Smooth muscle cell (in vitro differentiated cells): ENCODE measurements around the gene HAND2. TPM values are rescaled to one million over a fixed set of nuclear protein-coding genes. Genes with fewer than 3 reads are reported as not detected.

Experiments used
- DNase-seq: peaks from one replicate; lab custom pipeline; 2025; ENCODE audit not compliant: unreplicated experiment; lab: John Stamatoyannopoulos, UW
- H2AFZ ChIP-seq: fragments of 200-600 bp; sonication (generic); 2 replicates; pipeline ENCODE4 v1.6.0; 2016; ENCODE audit warnings: antibody characterized with exemption, low read depth, mild to moderate bottlenecking
- H3F3A ChIP-seq: fragments of 200-600 bp; sonication (generic); 2 replicates; pipeline ENCODE4 v1.6.0; 2017; ENCODE audit warnings: antibody characterized with exemption, low read depth
- H3K27ac ChIP-seq: fragments of 200-600 bp; sonication (generic); 2 replicates; pipeline ENCODE4 v1.5.1; 2016; ENCODE audit warnings: low read depth, mild to moderate bottlenecking
- H3K27me3 ChIP-seq: fragments of 200-600 bp; sonication (generic); 2 replicates; pipeline ENCODE4 v1.6.1; 2016; ENCODE audit warnings: low read depth, mild to moderate bottlenecking
- H3K36me3 ChIP-seq: fragments of 200-600 bp; sonication (generic); 2 replicates; pipeline ENCODE4 v1.5.1; 2016; ENCODE audit warnings: low read depth
- H3K4me1 ChIP-seq: fragments of 200-600 bp; sonication (generic); 2 replicates; pipeline ENCODE4 v1.5.1; 2016; ENCODE audit warnings: low read depth
- H3K4me2 ChIP-seq: fragments of 200-600 bp; sonication (generic); 2 replicates; pipeline ENCODE4 v1.6.0; 2016; ENCODE audit warnings: mild to moderate bottlenecking
- H3K4me3 ChIP-seq: fragments of 200-600 bp; sonication (generic); 2 replicates; pipeline ENCODE4 v1.5.1; 2016; ENCODE audit warnings: mild to moderate bottlenecking
- H3K79me2 ChIP-seq: fragments of 200-600 bp; sonication (generic); 2 replicates; pipeline ENCODE4 v1.6.0; 2016; ENCODE audit warnings: low read depth, mild to moderate bottlenecking
- H3K9ac ChIP-seq: fragments of 200-600 bp; sonication (generic); 2 replicates; pipeline ENCODE4 v1.6.0; 2016; ENCODE audit warnings: low read depth
- H3K9me3 ChIP-seq: fragments of 200-600 bp; sonication (generic); replicated peaks from 2 replicates; pipeline ENCODE4 v1.5.1; 2016; ENCODE audit warnings: low read depth
- H4K20me1 ChIP-seq: fragments of 200-600 bp; sonication (generic); 2 replicates; pipeline ENCODE4 v1.6.0; 2016; ENCODE audit warnings: low read depth
- CTCF ChIP-seq: fragments of 200-600 bp; sonication (generic); IDR thresholded peaks from 2 replicates; pipeline ENCODE4 v1.5.1; 2017; ENCODE audit warnings: borderline replicate concordance, mild to moderate bottlenecking, antibody characterized with exemption; ENCODE audit not compliant: insufficient read depth, poor library complexity, severe bottlenecking
- WGBS: methylation state at CpG from one replicate; pipeline ENCODE4 v1.1.7; 2016; ENCODE audit warnings: low lambda C conversion rate; 5-methylcytosine and 5-hydroxymethylcytosine counted together
- polyA plus RNA-seq: library from polyadenylated mRNA; unstranded; fragments of >200 nt; fragmentation: Nextera tagmentation; extraction: Ambion mirVana; gene quantifications from 2 replicates; pipeline ENCODE4 v1.2.1, GENCODE V29; 2016
- total RNA-seq: library from RNA; depleted of rRNA; stranded (reverse); fragments of >200 nt; gene quantifications from 2 replicates; pipeline ENCODE4 v1.2.3, GENCODE V29; 2014

HAND2 gene
- total and polyA plus RNA-seq, 2 experiments from 2014 or later: 265 to 324 TPM

- peaks cover 84% of the 10 kb centered on the region for H3K79me2 ChIP-seq
- 16% methylated on average over 30 of the region's 35 CpGs for WGBS
- H2AFZ ChIP-seq: peak overlapping the region; percentile 65
- H3K27me3 ChIP-seq: no peaks in the 10 kb centered on the region
- H3K36me3 ChIP-seq: no peaks in the 10 kb centered on the region
- H3K4me1 ChIP-seq: peaks cover 19% of the 10 kb centered on the region
- peak overlapping the region; percentile 87 for H3K4me2 ChIP-seq
- no peaks in the 10 kb centered on the region for H4K20me1 ChIP-seq
- peak overlapping the region; percentile 48 for H3K4me3 ChIP-seq
- TF ChIP-seq CTCF: no peak
- no peak for DNase-seq
- peaks cover 6% of the 10 kb centered on the region for H3F3A ChIP-seq
- peak overlapping the region; percentile 83 for H3K27ac ChIP-seq
- peak overlapping the region; percentile 9 for H3K9ac ChIP-seq
- H3K9me3 ChIP-seq: no peaks in the 10 kb centered on the region
Observed at GRCh38 chr4:173506597-173507211, 23.3 kb downstream of the HAND2 start.

- peak overlapping the region; percentile 83 for H3K27ac ChIP-seq
- no peaks in the 10 kb centered on the region for H3K9me3 ChIP-seq
- peaks cover 77% of the 10 kb centered on the region for H3K79me2 ChIP-seq
- 25% methylated on average over 9 of the region's 9 CpGs for WGBS
- peak overlapping the region; percentile 9 for H3K9ac ChIP-seq
- no peak for DNase-seq
- H3K36me3 ChIP-seq: no peaks in the 10 kb centered on the region
- H3K4me2 ChIP-seq: peak overlapping the region; percentile 87
- no peaks in the 10 kb centered on the region for H3K27me3 ChIP-seq
- H3F3A ChIP-seq: peaks cover 6% of the 10 kb centered on the region
- peak; percentile 69 for TF ChIP-seq CTCF
- peaks cover 19% of the 10 kb centered on the region for H3K4me1 ChIP-seq
- H3K4me3 ChIP-seq: peak overlapping the region; percentile 48
- H2AFZ ChIP-seq: peak overlapping the region; percentile 65
- H4K20me1 ChIP-seq: no peaks in the 10 kb centered on the region
Observed at GRCh38 chr4:173505924-173506518, 24.0 kb downstream of the HAND2 start.

- no peak for TF ChIP-seq CTCF
- 72% methylated on average over 7 of the region's 7 CpGs for WGBS
Observed at GRCh38 chr4:173504181-173504503, 25.9 kb downstream of the HAND2 start.

More at GRCh38 chr4:173504181-173504503, 25.9 kb downstream of the HAND2 start:
- H3K9me3 ChIP-seq: no peaks in the 10 kb centered on the region
- H3K4me3 ChIP-seq: no peak overlapping the region
- H3K27me3 ChIP-seq: no peaks in the 10 kb centered on the region
- peaks cover 59% of the 10 kb centered on the region for H3K79me2 ChIP-seq
- H3K4me1 ChIP-seq: peaks cover 8% of the 10 kb centered on the region
- H3K36me3 ChIP-seq: no peaks in the 10 kb centered on the region
- H2AFZ ChIP-seq: no peak overlapping the region
- H4K20me1 ChIP-seq: no peaks in the 10 kb centered on the region
- no peak for DNase-seq
- H3K9ac ChIP-seq: no peak overlapping the region
- no peak overlapping the region for H3K27ac ChIP-seq
- peaks cover 4% of the 10 kb centered on the region for H3F3A ChIP-seq
- no peak overlapping the region for H3K4me2 ChIP-seq
